Neural progenitor cell (in vitro differentiated cells): Measurements from ENCODE around the gene NDUFA13. TPM values are rescaled to one million over a fixed set of nuclear protein-coding genes. Genes with fewer than 3 reads are reported as not detected.

Source experiments
- DNase-seq: peaks from one replicate; pipeline ENCODE4 v3.0.0-alpha.2; 2016; ENCODE audit warnings: low spot score
- H2AFZ ChIP-seq: fragments of 200-600 bp; sonication (generic); replicated peaks from 2 replicates; pipeline ENCODE4 v1.6.1; 2016; ENCODE audit warnings: antibody characterized with exemption
- H3F3A ChIP-seq: fragments of 200-600 bp; sonication (generic); 2 replicates; pipeline ENCODE4 v1.6.1; 2016; ENCODE audit warnings: antibody characterized with exemption, low read depth
- H3K27ac ChIP-seq: fragments of 200-600 bp; sonication (generic); 2 replicates; pipeline ENCODE4 v1.5.1; 2016; ENCODE audit warnings: mild to moderate bottlenecking
- H3K27me3 ChIP-seq: fragments of 200-600 bp; sonication (generic); 2 replicates; pipeline ENCODE4 v1.6.1; 2016; ENCODE audit warnings: mild to moderate bottlenecking, moderate library complexity
- H3K36me3 ChIP-seq: fragments of 200-600 bp; sonication (generic); 2 replicates; pipeline ENCODE4 v1.5.1; 2016
- H3K4me1 ChIP-seq: fragments of 200-600 bp; sonication (generic); 2 replicates; pipeline ENCODE4 v1.6.1; 2016; ENCODE audit warnings: mixed run types
- H3K4me2 ChIP-seq: fragments of 200-600 bp; sonication (generic); 2 replicates; pipeline ENCODE4 v1.6.1; 2016
- H3K4me3 ChIP-seq: fragments of 200-600 bp; sonication (generic); 2 replicates; pipeline ENCODE4 v1.5.1; 2016
- H3K79me2 ChIP-seq: fragments of 200-600 bp; sonication (generic); 2 replicates; pipeline ENCODE4 v1.6.1; 2016; ENCODE audit warnings: low read depth
- H3K9ac ChIP-seq: fragments of 200-600 bp; sonication (generic); 2 replicates; pipeline ENCODE4 v1.6.1; 2016
- H3K9me3 ChIP-seq: fragments of 200-600 bp; sonication (generic); 2 replicates; pipeline ENCODE4 v1.5.1; 2016; ENCODE audit warnings: low read depth
- H4K20me1 ChIP-seq: fragments of 200-600 bp; sonication (generic); 2 replicates; pipeline ENCODE4 v1.6.1; 2016; ENCODE audit warnings: low read depth
- H3K27ac Mint-ChIP-seq: 3 replicates; pipeline ENCODE4 v1.8.0; 2021; ENCODE audit warnings: mixed read lengths
- H3K27me3 Mint-ChIP-seq: 2 replicates; pipeline ENCODE4 v1.8.0; 2022; ENCODE audit warnings: low read depth, mild to moderate bottlenecking, inconsistent platforms, moderate library complexity, mixed read lengths; ENCODE audit not compliant: insufficient read depth
- H3K36me3 Mint-ChIP-seq: 3 replicates; pipeline ENCODE4 v1.8.0; 2021; ENCODE audit warnings: mixed read lengths
- H3K4me1 Mint-ChIP-seq: 3 replicates; pipeline ENCODE4 v1.8.0; 2021; ENCODE audit warnings: mixed read lengths
- H3K4me3 Mint-ChIP-seq: 3 replicates; pipeline ENCODE4 v1.8.0; 2021; ENCODE audit warnings: mild to moderate bottlenecking, moderate library complexity, mixed read lengths
- H3K9me3 Mint-ChIP-seq: 3 replicates; pipeline ENCODE4 v1.8.0; 2020; ENCODE audit warnings: mixed read lengths
- EZH2 ChIP-seq: fragments of 200-600 bp; sonication (generic); IDR thresholded peaks from 2 replicates; pipeline ENCODE4 v1.6.1; 2017; ENCODE audit warnings: antibody characterized with exemption, mild to moderate bottlenecking, moderate library complexity
- EZH2phosphoT487 ChIP-seq: fragments of 200-600 bp; sonication (generic); IDR thresholded peaks from 2 replicates; pipeline ENCODE4 v1.6.1; 2017; ENCODE audit warnings: antibody characterized with exemption
- total RNA-seq: library from RNA; depleted of rRNA; stranded (reverse); fragments of >200 nt; gene quantifications from 2 replicates; pipeline ENCODE4 v1.2.3, GENCODE V29; 2015; ENCODE audit warnings: low replicate concordance
- TF ChIP-seq, protein P1 (sequence below): fragments of 200-600 bp; sonication (generic); IDR thresholded peaks from 2 replicates; pipeline ENCODE4 v1.5.1; 2017; ENCODE audit warnings: antibody characterized with exemption, mild to moderate bottlenecking

Gene NDUFA13
- total RNA-seq, 1 donor from 2014 or later: 78.6 TPM

DNA sequence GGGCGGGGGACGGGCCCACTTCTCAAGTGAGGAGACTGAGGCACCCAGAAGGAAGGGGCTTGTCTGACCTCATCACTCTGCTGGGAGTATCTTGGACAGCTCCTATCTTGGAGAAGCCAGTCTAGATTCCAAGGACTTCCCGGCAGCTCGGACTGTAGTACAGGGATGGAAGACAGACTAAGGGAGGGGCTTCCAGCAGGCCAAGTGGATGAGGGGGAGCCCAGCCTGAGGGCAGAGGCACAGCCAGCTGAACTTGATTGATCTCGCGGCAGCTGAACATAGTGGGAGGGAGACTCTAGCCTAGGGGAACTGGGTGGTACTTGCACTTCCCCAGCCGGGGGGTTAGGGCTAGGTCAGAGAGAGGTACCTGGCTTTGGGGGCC is 22.8 kb downstream of the NDUFA13 start:
- peak overlapping the region; percentile 56 for H3K4me3 ChIP-seq
- no peak overlapping the region for H3K27ac Mint-ChIP-seq

DNA sequence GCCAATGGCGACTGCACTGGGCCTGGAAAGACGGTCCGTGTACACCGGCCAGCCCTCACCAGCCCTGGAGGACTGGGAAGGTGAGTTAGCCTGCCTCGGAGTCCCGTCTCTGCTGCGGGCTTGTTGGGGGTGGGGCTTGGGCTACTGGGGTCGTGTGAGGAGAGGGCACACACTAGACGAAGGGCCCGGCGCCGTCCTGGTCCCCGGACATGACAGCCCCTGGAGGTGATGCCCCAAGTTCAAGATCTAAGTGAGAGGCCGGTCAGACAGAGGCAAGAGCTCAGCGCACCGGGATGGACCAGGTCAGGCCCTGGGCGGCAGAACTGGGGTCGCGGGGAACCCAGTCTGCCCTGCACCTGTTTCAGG is 23.7 kb downstream of the NDUFA13 start:
- H3K36me3 Mint-ChIP-seq: peaks cover 2% of the 10 kb centered on the region
- TF ChIP-seq, protein P1, sequence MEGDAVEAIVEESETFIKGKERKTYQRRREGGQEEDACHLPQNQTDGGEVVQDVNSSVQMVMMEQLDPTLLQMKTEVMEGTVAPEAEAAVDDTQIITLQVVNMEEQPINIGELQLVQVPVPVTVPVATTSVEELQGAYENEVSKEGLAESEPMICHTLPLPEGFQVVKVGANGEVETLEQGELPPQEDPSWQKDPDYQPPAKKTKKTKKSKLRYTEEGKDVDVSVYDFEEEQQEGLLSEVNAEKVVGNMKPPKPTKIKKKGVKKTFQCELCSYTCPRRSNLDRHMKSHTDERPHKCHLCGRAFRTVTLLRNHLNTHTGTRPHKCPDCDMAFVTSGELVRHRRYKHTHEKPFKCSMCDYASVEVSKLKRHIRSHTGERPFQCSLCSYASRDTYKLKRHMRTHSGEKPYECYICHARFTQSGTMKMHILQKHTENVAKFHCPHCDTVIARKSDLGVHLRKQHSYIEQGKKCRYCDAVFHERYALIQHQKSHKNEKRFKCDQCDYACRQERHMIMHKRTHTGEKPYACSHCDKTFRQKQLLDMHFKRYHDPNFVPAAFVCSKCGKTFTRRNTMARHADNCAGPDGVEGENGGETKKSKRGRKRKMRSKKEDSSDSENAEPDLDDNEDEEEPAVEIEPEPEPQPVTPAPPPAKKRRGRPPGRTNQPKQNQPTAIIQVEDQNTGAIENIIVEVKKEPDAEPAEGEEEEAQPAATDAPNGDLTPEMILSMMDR: no peak
- no peak for TF ChIP-seq EZH2phosphoT487
- TF ChIP-seq EZH2: no peak
- Histone ChIP-seq H3K27ac (no peak overlapping the region), H4K20me1 (no peaks in the 10 kb centered on the region), H3K9me3 (no peaks in the 10 kb centered on the region), H3K9ac (no peak overlapping the region), H2AFZ (no peak overlapping the region), H3K27me3 (peaks cover 48% of the 10 kb centered on the region), H3F3A (peaks cover 3% of the 10 kb centered on the region), H3K36me3 (no peaks in the 10 kb centered on the region), H3K79me2 (no peaks in the 10 kb centered on the region), H3K4me1 (no peaks in the 10 kb centered on the region), H3K4me3 (no peak overlapping the region), H3K4me2 (no peak overlapping the region)
- no peak for DNase-seq
- H3K27ac Mint-ChIP-seq: no peak overlapping the region
- H3K9me3 Mint-ChIP-seq: no peaks in the 10 kb centered on the region
- peaks cover 12% of the 10 kb centered on the region for H3K4me1 Mint-ChIP-seq
- H3K4me3 Mint-ChIP-seq: no peak overlapping the region
- peaks cover 13% of the 10 kb centered on the region for H3K27me3 Mint-ChIP-seq

More for the DNA sequence above, 22.8 kb downstream of the NDUFA13 start:
- peaks cover 12% of the 10 kb centered on the region for H3K4me1 Mint-ChIP-seq
- H3K36me3 ChIP-seq: no peaks in the 10 kb centered on the region
- H3K4me3 Mint-ChIP-seq: peak overlapping the region; percentile 79
- H3K9me3 ChIP-seq: no peaks in the 10 kb centered on the region
- no peak for DNase-seq
- no peak overlapping the region for H3K27ac ChIP-seq
- no peaks in the 10 kb centered on the region for H3K4me1 ChIP-seq
- peaks cover 4% of the 10 kb centered on the region for H4K20me1 ChIP-seq
- peaks cover 2% of the 10 kb centered on the region for H3K36me3 Mint-ChIP-seq
- no peak overlapping the region for H2AFZ ChIP-seq
- TF ChIP-seq EZH2phosphoT487 (no peak), EZH2 (no peak)
- TF ChIP-seq, protein P1: no peak
- H3K9ac ChIP-seq: no peak overlapping the region
- H3K9me3 Mint-ChIP-seq: no peaks in the 10 kb centered on the region
- H3K27me3 Mint-ChIP-seq: peaks cover 14% of the 10 kb centered on the region
- no peaks in the 10 kb centered on the region for H3K79me2 ChIP-seq
- peaks cover 48% of the 10 kb centered on the region for H3K27me3 ChIP-seq
- peak overlapping the region; percentile 79 for H3K4me2 ChIP-seq
- H3F3A ChIP-seq: peaks cover 9% of the 10 kb centered on the region

DNA sequence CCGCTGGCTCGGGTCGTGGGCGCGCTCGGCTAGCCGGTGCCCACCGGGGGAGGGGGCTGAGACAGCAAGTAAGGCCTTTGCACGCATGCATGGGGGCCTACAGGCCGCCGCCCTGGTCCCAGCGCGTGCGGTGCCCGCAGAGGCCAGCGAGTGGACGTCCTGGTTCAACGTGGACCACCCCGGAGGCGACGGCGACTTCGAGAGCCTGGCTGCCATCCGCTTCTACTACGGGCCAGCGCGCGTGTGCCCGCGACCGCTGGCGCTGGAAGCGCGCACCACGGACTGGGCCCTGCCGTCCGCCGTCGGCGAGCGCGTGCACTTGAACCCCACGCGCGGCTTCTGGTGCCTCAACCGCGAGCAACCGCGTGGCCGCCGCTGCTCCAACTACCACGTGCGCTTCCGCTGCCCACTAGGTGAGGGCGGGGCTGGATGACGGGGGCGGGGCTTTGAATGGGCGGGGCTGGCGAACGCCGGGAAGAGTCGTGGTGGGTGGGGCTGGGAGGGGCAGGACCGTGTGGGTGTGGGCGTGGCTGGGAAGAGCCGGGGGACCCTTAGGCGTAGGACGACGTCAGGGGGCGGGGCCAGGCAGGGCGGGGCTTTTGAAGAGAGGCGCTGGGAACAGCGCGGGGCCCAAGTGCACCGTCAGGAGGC is 24.2 kb downstream of the NDUFA13 start:
- Histone ChIP-seq H3K27me3 (peaks cover 48% of the 10 kb centered on the region), H2AFZ (no peak overlapping the region), H3K27ac (no peak overlapping the region), H4K20me1 (no peaks in the 10 kb centered on the region), H3K4me2 (no peak overlapping the region), H3K4me1 (no peaks in the 10 kb centered on the region), H3F3A (peaks cover 3% of the 10 kb centered on the region), H3K9ac (no peak overlapping the region), H3K36me3 (no peaks in the 10 kb centered on the region), H3K79me2 (no peaks in the 10 kb centered on the region), H3K4me3 (no peak overlapping the region), H3K9me3 (no peaks in the 10 kb centered on the region)
- no peak overlapping the region for H3K4me3 Mint-ChIP-seq
- no peaks in the 10 kb centered on the region for H3K9me3 Mint-ChIP-seq
- peaks cover 13% of the 10 kb centered on the region for H3K27me3 Mint-ChIP-seq
- no peak overlapping the region for H3K27ac Mint-ChIP-seq
- DNase-seq: peak; percentile 59
- peaks cover 2% of the 10 kb centered on the region for H3K36me3 Mint-ChIP-seq
- TF ChIP-seq, protein P1: no peak
- no peak for TF ChIP-seq EZH2phosphoT487
- TF ChIP-seq EZH2: no peak
- H3K4me1 Mint-ChIP-seq: peaks cover 12% of the 10 kb centered on the region
